ENCODE data around the gene GIPC1.

GRCh38 chr19:14544047-14544446, 48.1 kb upstream of the GIPC1 start:
- TF ChIP-seq, protein P1, sequence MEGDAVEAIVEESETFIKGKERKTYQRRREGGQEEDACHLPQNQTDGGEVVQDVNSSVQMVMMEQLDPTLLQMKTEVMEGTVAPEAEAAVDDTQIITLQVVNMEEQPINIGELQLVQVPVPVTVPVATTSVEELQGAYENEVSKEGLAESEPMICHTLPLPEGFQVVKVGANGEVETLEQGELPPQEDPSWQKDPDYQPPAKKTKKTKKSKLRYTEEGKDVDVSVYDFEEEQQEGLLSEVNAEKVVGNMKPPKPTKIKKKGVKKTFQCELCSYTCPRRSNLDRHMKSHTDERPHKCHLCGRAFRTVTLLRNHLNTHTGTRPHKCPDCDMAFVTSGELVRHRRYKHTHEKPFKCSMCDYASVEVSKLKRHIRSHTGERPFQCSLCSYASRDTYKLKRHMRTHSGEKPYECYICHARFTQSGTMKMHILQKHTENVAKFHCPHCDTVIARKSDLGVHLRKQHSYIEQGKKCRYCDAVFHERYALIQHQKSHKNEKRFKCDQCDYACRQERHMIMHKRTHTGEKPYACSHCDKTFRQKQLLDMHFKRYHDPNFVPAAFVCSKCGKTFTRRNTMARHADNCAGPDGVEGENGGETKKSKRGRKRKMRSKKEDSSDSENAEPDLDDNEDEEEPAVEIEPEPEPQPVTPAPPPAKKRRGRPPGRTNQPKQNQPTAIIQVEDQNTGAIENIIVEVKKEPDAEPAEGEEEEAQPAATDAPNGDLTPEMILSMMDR (IDR thresholded peaks at IDR 0.05): no peak
- TF ChIP-seq POLR2A (IDR thresholded peaks at IDR 0.05): no peak

Measured in right lobe of liver (tissue), 4 donors.